GM21447 (cell line): Measurements from ENCODE around the gene EIF2B2.

ENCODE experiments used
- ATAC-seq: cut with Tn5 transposase; IDR thresholded peaks from one replicate; pipeline ENCODE4 v1.9.1; 2021; ENCODE audit not compliant: unreplicated experiment

EIF2B2 gene

DNA sequence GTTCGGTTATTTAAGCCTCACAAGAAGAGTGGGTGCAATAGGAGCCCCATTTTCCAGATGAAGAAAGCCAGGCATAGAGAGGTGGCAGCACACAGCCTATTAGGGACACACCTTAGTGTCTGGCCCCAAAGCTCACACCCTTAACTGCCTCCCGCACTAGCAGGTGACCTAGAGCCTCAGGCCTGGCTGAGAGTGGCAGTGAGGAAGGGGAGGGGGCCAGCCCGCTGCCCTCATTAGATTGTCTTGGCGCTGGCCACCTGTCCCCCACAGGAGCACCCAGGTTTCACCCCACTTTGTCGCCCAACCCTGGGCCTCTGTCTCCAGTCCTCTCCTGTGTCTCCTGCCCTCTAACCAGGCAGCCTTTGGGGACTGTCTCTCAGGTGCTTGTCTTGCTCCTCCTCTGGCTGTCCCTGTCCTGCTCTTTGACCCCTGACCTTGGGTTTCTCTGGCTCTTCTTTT, 28.8 kb upstream of the EIF2B2 start:
- ATAC-seq = no peak

DNA sequence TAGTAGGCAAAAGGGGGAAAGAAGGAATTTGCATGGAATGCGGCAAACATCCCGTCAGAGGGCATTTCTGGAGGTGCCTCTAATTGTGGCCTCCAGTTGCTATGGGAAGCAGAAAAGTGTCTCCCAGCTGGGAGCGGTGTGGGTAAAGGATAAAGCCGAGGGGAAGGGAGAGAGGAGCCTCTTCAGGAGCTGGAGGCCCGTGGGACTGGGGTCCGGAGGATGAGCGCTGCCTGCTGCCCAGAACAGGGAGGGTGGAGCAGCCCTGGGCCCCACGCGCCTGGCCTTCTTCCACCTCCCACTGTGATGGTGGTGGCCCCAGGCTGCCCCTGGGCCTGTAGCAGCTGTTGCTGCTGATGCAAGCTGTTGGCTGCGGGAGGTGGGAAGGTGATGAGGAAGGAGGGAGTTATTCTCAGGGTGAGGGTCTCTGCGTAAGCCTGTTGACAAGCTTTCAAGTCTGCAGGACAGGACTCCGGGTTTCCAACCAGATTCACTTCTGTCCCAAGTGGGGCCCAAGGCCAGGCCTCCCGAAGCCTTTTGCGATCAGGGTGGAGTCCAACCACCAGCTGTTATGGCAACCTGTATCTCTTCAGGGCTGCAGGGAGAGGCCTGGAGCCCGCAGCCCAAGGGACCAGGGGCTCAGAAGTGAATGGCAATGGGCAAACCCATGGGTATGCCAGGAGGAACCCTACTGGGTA, 28.2 kb upstream of the EIF2B2 start:
- no peak for ATAC-seq

DNA sequence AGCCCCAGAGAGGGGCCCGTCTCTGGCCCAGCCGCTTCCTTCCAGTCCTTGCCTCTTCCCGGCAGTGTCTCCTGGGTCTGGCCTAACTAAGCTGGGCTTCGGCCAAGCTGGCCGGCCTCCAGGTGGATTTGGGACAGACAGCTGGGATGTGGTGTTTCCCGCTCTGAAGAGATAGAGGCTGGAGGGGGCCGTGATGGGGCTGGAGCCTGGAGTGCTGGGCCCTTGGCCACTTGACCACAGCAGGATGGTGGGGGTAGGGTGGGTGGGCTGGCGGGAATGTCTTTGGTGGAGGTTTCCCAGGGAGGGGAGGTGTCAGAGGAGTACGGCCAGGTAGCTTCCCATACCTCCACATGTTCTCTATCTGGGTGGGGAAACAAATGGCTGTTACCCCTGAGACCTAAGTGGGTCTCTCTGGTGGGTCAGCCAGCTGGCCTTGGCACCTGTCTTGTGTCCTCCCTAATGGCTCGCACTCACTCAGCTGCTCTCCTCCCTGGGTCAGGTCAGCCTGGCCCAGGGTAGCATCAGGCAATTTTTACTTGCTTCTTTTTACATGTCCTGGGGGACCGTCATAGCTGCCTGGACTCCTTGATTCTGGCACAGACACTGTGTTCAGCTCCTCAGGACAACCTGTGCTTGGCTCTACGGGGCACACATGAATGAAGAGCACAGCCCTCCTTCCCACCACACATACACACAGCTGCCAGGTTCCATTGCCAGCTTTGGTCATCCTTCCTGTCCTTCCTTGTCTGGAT, 27.5 kb upstream of the EIF2B2 start:
- no peak for ATAC-seq

DNA sequence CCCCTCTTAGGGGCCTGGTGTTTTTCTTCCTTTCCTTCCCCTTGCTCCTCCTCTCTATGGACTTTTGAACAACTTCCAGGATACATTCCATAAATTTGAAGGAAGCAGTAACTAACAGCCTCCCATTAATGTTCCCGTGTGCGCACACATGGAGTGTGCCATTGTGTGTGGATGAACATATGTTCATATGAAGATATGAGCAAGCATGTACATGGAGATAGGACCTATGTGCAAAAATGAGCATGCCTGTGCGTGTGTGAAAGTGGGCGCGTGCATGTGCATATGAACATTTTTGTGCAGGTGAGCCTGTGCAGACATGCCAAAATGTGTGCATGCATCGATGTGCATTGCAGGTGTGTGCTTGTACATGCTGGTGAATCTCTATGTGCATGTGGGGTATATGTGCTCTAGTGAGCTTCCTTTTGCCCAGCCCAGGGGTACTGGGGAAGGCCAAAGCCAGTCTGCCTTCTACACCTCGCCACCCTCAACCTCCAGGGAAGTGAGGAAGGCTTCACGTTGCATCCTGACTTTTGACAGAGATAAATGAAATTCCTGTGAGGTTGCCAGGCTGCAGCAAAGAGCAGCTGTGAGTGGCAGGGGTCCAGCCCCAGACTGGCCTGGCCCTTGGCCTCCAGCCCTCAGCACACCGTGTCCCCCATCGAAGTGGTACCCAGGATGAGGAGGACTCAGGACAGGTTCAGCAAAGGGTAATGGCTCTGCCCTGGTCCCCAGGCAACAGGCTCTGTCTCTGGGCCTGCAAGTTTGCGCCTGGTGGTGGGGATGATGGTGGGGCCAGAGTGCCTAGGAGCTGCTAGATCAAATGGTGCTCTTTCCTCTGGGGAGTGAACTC, 26.2 kb upstream of the EIF2B2 start:
- ATAC-seq = no peak

DNA sequence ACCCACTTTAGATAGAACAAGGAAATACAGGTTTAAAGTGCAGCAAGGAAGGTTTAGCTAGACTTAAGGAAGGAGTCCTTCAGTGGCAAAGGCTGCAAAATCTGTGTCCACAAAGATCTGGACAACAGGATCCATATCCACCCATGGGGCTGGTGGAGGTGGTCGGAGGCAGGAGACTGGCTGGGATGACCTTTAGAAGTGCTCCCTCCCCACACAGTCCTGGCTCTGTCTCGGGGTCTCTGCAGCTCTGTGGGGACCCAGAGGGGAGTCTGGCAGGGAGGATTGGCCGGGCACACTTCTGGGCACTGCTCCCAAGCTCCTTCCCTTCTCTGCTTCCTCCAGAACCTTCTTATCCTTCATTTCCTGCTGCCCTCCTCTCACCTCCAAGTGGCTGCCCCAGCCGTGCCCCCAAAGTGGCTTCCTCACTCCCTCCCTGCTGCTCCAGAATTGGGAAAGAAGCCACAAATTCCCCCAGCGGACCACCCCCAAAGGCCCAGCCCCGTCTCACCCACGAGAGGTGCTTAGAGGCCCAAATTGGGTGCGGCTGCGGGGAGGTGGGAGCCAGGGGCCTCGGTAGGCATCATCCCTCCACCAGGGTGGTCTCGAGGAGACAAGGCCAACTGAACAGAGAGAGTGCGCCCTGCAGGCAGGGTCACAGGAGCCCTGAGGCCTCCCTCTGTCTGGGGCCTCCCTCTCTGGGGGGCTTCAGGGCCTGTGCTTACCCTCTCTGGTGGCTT, 25.4 kb upstream of the EIF2B2 start:
- no peak for ATAC-seq

DNA sequence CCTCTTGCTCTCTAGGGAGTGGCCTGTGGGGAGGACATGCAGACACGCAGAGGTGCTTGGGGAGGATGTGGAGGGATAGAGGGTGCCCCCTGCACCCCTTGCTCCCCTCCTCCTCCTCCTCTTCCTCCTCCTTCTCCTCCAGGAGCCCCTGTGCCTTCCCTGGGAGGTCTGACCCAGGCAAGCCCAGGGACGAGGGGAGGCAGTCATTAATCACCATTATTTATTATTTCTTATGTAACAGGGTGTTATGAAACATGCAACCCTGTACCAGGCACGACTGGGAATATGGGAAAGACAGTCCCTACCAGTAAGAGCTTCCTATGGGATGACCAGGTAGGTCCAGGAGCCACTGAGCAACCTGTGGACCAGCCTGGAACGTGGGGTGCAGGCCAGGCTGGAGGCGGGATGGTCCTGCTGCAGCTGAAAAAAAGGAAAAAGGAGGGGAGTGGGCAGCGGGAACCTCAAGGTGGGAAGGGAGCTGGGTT, 24.8 kb upstream of the EIF2B2 start:
- ATAC-seq = no peak

DNA sequence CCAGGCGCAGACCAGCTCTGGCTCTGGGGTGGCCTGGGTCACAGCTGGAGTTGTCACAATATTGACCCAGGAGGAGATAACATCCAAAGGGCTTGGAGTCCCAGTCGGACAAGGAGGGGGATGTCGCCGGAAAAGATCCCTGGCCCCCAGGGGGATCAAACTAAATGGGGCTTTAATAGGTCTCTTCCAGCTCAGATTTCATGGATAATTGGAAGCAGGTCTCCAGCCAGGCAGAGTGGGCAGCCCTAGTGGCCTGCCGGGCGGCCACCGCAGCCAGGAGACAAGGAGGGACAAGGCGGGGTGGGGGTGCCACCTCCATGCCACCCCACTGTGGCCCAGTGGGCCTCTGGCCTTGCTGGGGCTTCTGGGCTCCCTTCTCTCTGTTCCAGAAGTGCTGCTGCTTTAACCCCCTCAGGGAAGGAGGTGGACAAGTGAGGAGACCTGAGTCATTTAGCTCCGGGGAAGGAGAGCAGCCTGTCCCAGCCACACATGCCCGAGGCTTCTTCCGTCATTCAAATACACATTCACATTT, 24.2 kb upstream of the EIF2B2 start:
- no peak for ATAC-seq

DNA sequence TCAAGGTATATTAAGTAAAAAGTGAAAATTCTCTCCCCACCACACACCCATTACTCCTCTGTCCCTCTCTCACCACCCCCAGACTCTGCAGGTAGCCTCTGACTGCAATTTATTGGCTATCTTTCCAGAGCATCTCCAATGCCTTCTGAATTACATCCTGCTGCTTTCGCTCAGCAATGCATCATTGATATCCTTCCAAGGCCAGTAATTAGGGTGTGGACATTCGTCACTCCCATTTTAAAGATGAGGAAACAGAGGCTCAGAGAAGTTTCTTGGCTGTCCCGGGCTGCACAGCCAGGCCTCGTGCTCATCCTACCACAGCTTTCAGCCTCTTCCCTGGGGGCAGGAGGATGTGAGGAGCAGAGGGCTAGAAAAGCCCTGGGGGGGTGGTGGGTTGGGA, 23.7 kb upstream of the EIF2B2 start:
- no peak for ATAC-seq

DNA sequence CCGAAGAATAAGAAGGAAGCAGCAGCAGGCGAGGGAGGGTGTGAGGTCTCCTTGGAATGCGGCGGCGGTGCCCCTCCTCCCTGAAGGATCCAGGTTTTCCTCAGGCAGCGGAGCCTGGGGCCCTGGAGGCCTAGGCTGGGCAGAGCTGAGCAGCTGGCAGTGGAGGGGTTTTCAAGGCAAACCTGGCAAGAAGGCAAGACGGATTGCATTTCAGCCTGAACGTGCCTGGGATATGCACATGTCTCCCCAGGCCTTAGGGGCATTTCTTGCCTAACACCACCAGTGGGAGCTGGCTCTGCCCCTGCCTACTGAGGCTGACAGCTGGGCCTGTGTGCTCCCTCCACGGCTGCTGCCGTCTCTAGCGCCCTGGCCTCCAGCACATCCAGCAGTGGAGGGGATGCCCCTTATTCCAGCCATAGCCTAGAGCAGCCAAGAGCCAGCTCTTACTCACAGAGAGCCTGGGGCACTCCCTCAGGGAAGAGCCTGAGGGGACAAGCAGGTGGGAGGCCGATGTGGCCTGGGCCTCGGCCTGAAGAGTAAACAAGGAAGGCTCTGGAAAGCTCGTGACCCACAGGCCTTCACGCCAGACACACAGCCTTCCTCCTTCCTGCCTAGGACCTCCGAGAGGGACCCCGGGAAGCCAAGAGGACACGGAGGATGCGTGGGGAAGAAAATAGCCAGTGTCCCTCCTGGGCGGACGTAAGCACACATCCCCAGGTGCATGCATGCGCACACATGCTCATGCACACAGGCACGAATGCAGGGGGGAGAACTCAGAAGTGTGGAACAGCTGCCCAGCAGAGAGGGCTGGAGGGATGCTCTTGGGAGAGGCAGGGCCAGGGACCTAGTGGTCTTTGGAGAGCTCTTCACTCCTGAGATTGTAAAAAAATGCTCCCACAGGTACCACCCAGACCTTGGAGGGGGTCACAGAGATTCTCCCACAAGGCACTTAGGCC, 23.0 kb upstream of the EIF2B2 start:
- no peak for ATAC-seq

DNA sequence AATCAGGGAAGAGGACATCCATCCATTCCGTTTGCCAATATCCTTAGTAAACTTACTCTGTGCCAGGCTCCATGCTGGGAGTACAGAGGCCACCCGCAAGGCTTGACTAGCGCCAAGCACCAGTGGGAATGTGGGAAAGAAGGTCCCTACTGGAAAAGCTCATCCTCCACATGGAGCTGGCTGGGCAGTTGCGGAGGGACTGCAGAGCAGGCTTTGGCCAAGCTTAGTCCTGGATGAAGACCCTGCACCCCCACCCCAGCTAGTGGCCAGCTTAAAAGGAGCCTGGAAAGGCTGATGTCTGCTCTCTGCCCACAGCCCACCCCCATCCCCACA, 22.4 kb upstream of the EIF2B2 start:
- no peak for ATAC-seq

DNA sequence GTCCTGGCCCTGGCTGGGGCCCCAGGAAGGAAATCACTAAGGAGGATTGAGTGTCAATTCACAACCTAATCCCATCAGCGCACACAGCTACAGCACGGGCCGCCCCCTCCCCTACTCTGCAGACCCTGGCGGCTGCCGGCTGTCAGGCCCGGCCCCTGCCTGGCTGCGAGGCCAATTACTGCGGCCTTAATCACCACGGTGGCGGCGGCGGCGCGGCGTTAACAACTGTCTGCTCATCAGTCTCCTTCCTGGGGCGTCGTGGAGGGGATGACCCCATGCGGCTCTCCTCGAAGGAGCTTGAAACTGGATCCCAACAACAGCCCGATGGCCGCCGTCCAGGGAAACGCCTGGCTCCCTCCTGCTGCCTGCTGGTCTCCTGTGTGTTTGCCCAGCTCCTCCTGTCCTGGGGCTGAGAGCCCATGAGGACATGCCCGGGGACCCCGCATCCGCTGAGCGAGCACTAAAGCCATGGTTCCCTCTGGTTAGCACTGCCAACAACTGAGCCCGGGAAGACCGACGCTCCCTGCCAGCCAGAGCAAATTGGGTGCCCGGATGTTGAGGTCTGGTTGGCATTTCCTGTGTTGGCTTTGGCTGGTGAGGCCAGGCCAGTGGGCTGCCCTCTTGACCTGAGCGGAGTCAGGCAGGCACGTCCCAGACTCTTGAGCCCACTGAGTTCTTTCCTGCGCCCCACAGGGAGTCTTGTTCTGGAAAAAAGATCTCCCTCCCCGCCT, 21.8 kb upstream of the EIF2B2 start:
- ATAC-seq = no peak

DNA sequence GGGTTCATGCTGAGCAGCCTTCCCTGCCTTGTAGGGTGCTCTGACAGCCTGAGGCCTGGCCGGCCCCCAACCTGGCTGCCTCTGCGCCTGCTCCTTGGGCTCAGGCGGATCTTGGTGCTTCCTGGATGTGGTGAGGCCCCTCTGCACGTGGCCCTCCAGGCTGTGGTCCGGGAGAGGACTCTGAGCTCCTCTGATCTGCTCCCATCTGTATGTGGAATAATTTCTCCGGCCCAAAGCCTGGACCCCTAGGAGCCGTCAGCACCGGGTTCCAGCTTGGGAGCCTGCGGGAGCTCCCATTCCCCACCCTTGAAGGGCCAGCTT, 21.3 kb upstream of the EIF2B2 start:
- ATAC-seq = no peak

DNA sequence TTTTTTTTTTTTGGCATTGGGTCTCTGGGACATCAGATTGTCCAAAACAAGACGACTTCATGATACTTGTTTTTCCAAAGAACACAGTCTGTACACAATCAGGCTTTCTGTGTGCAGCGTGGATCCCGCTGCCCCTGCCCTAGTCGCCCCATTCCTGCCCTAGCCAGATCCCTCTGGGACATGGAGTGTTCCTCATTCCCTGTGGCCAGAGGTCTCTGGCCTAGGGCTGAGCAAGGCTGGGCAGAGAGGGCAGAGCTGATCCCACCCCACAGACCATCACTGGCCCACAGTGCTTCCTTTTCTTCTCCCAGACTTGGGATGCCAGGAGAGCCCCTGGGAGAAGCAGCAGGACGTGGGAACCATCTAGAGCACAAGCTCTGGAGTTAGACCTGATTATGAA, 20.9 kb upstream of the EIF2B2 start:
- ATAC-seq = no peak

DNA sequence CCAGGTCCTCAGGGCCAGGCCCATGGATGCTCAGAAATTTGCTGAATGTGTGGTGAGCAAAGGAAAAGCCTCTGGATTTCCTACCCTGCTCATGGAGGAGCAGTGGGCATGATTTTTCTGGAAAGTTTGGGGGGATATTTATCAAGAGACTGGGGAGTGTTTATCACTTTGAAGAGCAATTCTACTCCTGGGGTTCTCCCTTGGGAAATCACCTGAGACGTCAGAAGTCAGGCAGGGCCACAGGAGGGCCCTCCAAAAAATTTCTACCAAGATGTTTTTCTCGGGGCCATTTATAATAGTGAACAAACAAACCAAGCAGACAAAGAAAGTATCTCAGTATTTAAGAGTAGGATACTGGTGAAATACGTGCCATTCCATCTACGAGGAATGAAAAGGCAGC, 20.1 kb upstream of the EIF2B2 start:
- no peak for ATAC-seq

DNA sequence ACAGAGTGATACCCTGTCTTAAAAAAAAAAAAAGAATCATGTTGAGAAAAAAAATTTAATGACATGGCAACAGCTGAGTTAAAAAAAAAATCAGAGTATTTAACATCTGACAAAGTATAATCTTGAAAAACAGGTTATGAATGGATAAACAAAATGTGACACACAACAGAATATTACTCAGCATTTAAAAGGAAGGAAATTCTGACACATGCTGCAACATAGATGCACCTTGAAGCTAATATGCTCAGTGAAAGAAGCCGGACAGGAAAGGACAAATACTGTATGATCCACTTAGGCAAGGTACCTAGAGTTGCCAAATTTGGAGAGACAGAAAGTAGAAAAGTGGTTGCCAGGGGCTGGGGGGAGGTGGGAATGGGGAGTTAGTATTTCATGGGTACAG, 19.4 kb upstream of the EIF2B2 start:
- no peak for ATAC-seq

DNA sequence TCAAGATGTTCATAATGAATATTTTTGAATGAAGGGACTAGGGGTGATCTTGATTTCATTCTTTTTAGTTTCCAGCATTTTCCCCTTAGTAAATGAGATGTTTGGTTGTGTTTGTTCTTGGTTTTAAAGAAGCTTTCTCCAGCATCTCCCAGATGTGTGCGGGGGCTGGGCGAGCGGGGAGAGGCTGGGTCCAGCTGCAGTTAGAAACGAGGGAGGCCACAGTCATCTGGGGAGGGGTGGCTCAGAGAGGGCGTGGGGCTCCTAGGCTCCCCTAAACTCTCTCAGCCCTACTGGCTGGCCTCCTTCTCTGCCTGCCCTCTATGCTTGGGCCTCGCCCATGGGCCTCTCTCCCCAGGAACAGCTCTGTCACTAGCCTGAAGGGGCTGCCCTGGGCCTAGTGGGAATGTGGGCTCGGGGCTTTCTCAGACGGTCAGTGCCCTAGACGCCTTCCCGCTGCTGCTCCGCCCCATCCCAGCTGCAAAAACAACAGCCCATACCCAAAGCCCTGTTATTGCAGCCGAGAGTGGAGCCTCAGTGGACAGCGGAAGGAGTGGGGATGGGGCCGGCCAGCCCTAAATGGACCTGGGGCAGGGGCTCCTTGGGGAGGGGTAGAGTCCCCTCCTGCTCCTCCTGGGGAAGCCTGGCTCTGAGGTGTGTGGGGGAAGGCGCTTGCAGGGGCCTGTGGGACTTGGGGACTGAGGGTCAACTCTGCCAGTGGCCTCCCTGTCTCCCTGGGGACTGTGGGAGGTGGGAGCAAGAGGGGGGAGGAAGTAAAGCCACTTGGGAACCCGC, 18.3 kb upstream of the EIF2B2 start:
- ATAC-seq = no peak

DNA sequence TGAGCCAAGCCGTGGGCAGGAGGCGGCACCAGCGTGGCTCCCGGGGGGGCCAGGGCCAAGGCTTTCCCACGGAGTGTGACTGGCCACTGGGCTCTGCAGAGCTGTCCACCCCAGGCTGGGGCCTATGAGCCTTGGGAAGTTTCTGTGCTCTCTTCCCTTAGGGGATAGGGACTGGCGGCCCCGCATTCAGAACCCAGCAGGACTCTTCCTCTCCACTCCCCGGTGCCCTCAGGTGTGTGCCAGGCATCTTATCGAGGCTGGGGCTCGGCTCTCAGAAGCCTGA, 17.8 kb upstream of the EIF2B2 start:
- no peak for ATAC-seq

DNA sequence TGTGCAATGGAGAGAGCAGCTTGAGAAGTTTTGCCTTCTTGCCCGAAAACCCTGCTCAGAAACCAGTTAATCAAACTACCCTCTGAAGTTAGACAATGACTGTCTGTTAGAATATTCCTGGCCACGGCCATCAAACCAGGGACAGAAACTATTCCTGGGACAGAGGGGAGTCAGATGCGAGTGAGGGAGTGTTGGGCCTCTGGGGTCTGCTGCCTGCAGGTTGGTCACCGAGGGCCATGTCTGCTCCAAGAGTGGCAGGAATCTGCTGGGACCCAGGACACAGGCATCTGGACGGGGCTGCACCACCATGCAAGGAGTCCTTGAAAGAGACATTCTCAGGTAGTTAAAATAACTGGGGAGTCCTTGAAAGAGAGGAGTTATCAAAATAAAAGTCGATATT, 16.9 kb upstream of the EIF2B2 start:
- no peak for ATAC-seq

DNA sequence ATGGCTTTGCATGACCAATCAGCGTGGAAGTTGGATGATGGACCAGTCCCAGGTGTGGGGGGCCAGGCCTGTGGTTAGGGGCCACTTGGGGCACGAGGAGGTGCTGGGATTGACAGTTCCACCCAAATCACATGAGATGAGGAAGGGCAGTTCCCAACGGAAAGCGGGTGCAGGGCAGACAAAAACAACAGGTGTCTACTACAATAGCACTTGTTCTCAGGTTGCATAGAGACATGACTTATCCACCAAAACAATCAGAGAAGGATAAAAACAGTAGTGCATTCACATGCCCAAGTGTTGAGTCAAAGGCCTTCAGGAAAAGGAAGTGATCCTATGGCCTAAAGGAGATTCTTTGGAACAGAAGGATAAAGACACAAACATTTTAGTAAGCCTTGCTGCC, 14.6 kb upstream of the EIF2B2 start:
- no peak for ATAC-seq
